Transverse colon (tissue), 4 donors: Measurements from ENCODE around the gene TMEM229B. TPM values are rescaled to one million over a fixed set of nuclear protein-coding genes. Genes with fewer than 3 reads are reported as not detected.

ENCODE experiments used
- small RNA-seq, 4 donors: library from RNA; depleted of rRNA; stranded (forward); fragments of <200 nt; gene quantifications; one replicate each; pipeline ENCODE3, GENCODE V24; 2016
- total RNA-seq, 4 donors: library from RNA; depleted of rRNA; stranded (reverse); fragments of >200 nt; gene quantifications; one replicate each; pipeline ENCODE4 v1.1.0, GENCODE V29; 2016

The TMEM229B gene
- total RNA-seq, 4 donors from 2014 or later = 3.7 to 13.5 (median 7.4) TPM

Small RNA genes lying within 50 kb of the gene (small RNA-seq; reads per million reads assigned to genes)
- gene MIR5694 = 0 reads per million in 4 donors

Other genes starting within 250 kb of the TMEM229B start
- 10 to 100 TPM in 3 of 4 donors, 1 to 10 TPM in 1; 8.6 to 77.1 (median 49.5) TPM for gene PALS1, start 247.3 kb downstream of the TMEM229B start, total RNA-seq
- gene ATP6V1D, start 128.9 kb downstream of the TMEM229B start, total RNA-seq = 100 to 1,000 TPM in 1 of 4 donors, 10 to 100 TPM in 3; 65.5 to 104 (median 94.7) TPM
- 10 to 100 TPM in 2 of 4 donors, 1 to 10 TPM in 2; 7.1 to 51.7 (median 21.7) TPM for gene EIF2S1, start 128.4 kb downstream of the TMEM229B start, total RNA-seq
- gene PLEK2, start 76.6 kb downstream of the TMEM229B start, total RNA-seq = 10 to 100 TPM in 3 of 4 donors, 1 to 10 TPM in 1; 5.2 to 61.1 (median 28.9) TPM
- gene PLEKHH1, start 44.6 kb upstream of the TMEM229B start, total RNA-seq = 100 to 1,000 TPM in 1 of 4 donors, 10 to 100 TPM in 3; 71.1 to 123 (median 79.7) TPM
- 10 to 100 TPM; 18.9 to 41.9 (median 27.7) TPM for gene PIGH, start 111.5 kb upstream of the TMEM229B start, total RNA-seq
- gene ARG2, start 131.2 kb upstream of the TMEM229B start, total RNA-seq = 10 to 100 TPM in 1 of 4 donors, 1 to 10 TPM in 2, not detected in 1; 7.5 to 18.8 (median 9.2) TPM
- gene VTI1B, start 185.9 kb upstream of the TMEM229B start, total RNA-seq = 10 to 100 TPM; 59.5 to 74.8 (median 67.5) TPM
- 10 to 100 TPM; 30.8 to 53.9 (median 37.2) TPM for gene RDH11, start 207.0 kb upstream of the TMEM229B start, total RNA-seq
- gene RDH12, start 213.2 kb upstream of the TMEM229B start, total RNA-seq = under 1 TPM in 1 of 4 donors, not detected in 3; 0.27 TPM